ENCODE results near the gene MAML1.
"Not testable (repeated sequence)": the region's sequence is repeated elsewhere in the genome, so short reads cannot be mapped to it uniquely, and the experiment has no call there.

Gene MAML1

DNA sequence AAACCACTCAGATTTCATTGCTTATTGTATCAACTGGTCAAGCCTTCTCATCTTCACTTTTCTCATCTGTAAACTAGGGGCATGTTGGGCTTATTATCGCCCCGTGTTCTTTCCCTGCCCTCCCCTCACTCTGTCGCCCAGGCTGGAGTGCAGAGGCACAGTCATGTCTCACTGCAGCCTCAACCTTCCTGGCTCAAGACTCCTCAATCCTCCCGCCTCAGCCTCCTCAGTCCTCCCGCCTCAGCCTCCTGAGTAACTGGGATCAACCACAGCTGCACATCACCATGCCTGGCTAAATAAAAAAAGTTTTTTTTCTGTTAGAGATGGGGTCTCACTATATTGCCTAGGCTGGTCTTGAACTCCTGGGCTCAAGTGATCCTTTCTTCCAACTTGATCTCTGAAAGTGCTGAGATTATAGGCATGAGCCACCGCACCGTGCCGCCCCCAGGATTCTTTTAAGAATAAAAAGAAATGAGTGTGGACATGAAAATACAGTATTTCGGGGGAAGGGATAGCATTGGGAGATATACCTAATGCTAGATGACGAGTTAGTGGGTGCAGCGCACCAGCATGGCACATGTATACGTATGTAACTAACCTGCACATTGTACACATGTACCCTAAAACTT lies 2.0 kb downstream of the MAML1 start:
- DNase-seq = no peak

DNA sequence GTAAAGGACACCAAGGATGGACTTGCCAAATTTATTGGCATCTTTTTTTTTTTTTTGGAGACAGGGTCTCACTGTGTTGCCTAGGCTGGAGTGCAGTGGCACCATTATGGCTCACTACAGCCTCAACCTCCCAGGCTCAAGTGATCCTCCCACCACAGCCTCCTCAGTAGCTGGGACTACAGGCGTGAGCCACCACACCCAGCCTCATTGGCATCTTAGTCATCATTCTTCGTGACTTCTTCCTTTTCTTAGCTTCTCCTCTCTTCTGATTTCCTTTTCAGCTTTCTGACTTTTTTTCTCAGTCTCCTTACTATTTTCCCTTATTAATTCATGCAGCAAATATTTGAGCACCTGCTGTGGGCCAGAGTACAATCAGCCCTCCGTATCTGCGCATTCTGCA lies 6.1 kb downstream of the MAML1 start:
- DNase-seq = no peak

DNA sequence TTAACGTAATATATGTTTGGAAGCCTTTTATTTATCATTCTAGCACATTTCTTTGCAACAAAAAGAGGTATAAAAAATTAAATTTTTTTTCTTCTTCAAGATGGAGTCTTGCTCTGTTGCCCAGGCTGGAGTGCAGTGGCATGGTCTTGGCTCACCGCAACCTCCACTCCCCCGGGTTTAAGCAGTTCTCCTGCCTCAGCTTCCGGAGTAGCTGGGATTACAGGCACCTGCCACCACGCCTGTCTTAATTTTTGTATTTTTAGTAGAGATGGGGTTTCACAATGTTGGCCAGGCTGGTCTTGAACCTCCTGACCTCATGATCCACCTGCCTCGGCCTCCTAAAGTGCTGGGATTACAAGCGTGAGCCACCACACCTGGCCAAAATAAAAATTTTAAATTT lies 11.5 kb downstream of the MAML1 start:
- DNase-seq = not testable (repeated sequence)

DNA sequence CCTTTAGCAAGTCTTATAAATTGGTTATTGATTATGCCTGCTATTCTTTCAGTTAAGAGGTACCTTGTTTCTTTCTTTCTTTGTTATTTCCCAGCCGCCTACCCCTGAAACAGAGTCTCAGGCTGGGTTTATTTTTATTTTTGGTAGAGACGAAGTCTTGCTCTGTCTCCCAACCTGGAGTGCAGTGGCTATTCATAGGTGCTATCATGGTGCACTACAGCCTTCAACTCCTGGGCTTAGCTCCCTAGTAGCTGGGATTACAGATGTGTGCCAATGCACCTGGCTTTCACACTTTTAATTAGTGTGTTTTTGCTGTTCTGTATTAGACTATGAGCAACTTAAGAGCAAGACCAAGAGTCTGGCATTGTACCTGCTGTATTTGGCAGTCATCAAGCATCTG lies 14.2 kb downstream of the MAML1 start:
- DNase-seq = no peak

DNA sequence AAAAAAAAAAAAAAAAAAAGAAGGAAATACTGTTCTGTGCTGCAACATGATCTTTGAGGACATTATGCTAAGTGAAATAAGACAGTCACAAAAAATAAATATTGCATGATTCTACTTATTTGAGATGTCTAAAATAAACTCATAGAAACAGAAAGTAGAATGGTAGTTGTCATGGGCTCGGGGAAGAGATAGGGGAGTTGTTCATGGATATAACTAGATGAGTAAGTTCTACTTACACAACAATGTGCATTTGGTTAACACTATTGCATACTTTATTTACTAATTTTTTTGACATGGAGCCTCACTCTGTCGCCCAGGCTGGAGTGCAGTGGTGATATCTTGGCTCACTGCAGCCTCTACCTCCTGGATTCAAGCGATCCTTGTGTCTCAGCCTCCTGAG lies 15.2 kb downstream of the MAML1 start:
- no peak for DNase-seq

DNA sequence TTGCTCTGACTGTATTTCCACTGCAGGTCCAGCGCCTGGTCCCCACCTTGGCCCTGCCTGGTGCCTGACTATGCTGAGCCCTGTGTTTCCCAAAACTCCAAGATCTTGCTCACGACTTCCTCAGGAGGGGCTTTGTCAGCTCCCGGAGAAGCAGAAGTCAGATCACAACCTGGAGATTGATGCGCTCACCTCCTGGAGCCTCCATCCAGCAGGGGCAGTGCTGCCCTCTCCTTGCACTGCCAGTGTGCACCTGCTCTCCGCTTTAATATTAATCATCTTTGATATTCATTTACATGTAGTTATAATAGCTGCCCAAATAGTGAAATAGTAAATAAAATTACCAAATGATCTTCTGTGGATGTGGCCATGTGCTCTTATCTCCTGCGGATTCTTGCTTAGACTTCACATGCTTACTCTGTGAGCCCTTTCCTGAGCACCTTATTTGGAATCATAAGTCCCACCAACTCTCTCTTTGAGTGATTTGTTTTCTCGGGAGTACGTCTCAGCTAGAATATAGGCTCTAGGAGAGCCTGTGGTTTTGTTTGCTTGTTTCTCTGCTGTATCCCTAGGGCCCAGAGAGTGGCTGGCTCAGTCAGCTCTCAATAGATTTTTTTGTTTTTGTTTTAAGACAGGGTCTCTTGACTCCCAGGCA lies 17.4 kb downstream of the MAML1 start:
- no peak for DNase-seq

DNA sequence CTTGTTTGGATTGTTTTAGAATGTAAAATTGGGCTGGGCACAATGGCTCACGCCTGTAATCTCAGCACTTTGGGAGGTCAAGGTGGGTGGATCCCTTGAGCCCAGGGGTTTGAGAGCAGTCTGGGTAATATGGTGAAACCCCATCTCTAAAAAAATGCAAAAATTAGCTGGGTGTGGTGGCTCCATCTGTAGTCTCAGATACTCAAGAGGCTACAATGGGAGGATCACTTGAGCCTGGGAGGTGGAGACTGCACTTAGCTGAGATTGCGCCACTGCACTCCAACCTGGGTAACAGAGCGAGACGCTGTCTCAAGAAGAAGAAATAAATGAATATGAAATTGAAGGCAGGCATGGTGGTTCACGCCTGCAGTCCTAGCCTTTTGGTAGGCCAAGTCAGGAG lies 21.3 kb downstream of the MAML1 start:
- no peak for DNase-seq

DNA sequence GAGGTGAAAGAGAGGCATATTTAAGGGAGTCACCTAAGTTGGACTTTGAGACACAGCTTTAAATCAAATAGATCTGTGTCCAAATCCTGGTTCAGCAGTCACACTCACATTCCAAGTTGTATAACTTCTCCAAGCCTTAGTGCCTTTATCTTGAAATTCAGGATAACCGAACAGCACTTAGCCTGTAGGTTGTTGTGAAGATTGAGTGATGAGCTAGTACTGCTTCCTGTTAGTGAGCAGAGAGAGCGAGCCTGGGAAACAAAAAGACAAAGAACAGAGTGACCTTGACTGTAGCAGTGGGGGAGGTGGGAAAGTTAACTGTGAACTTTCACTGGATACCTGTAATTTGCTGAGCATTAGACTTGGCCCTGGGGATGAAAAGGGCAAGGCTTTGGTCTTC lies 22.4 kb downstream of the MAML1 start:
- no peak for DNase-seq

DNA sequence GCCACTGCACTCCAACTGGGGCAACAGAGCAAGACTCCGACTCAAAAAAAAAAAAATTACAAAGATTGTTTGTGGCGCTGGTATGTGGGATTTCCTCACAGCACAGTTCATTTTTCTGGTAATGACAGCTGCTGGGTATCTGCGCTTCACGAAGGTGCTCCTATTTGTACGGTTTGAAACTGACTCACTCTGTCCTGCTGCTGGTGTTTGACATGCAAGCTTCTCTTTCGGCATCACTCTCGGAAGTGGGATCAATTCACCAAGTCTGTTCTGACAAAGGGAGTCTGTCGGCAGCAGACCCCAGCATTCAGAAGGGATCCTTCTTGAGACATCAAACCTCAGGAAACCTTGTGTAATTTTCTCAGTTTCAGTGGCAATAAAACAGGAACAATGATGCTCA lies 26.3 kb downstream of the MAML1 start:
- no peak for DNase-seq

DNA sequence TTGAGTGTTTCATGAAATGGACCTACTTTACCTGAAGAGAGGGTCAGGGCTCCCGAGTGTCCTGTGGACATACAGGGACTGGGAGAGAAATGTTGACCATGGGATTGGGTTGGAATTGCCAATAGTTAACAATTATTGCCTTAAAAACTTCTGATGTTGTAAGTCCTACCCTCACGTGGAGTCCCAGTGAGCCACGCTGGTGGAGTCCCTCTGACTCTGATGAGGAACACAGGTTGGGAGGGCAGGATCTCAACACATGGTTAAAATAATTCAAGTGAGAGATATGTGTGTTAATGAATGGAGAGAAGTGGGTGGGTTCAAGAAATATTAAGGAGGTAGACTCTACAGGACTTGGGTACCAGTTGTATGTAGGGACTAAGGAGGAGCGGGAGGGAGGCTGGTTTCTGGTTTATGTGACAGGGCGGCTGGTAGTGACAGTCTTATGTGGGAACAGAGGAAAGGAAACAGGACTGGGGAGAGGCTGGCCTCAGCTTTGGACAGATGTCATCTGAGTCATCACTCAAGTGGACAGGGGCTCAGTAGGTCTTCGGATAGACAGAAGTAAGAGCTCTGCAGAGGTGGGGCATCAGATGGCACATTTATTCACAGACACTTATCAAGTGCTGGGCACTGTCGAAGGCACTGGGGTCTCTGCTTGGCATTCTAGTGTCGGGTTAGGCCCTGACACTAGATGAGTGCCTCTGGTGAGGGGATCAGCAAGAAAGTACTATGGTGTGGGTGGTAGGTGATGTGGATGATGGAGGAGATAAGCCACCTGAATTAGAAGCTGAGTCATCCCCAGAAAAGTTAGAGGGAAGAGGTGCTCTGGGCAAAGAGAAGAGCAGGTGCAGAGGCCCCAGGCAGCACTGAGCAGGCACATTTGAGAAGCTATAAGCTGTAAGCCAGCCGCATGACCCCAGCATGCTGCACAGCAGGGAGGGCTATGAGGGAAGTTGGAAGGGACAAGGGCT lies 27.2 kb downstream of the MAML1 start:
- no peak for DNase-seq

DNA sequence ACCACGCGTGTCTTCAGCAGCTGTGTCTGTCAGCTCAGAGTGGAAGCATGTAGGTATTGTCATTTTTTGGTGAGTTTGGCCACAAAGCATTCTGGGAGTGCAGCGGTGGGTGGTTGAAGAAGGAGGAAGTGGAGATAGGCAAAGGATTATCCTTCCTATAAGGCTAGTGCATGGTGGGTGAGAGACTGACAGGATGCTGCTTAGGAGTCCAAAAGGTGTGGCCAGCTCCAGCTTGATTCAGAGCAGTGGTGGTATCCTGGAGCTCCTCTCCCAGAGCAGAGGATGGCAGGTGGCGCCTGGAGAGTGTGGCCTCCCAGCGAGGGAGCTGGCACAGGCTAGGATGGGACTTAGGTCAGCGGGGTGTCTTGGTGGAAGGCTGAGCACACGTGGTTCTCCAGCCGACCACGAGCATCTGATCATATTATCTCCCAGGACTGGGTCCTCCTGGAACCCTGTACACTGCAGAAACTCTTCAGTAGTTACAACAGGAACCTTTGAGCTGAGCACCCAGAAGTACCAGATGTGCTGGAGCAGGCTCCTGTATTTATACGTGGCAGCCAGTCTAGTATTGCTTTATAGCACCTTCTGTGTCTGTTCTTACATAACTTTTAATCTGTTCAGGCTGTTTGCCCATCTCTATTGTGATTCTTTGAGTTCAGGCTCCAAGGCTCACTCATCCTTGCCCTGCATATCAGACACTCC lies 29.6 kb downstream of the MAML1 start:
- peak; percentile 37 for DNase-seq

DNA sequence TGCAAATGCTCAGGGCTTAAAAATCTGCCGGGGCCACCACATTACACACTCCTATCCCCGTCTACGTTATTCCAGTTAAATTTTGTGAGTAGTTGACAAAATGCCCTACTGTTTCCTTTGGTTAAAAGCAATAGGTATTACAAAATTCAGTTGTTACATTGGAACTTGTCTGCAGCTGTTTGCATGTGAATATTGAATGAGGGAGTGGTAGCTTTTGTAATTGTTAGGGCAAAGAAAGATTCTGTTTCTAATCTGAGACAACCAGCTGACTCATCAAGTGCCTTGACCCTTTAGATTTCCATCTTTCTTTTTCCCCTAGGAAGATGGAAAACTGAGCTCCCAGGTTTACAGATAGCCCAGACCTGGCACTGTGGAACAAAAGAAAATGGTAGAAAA lies 30.2 kb downstream of the MAML1 start:
- peak; percentile 48 for DNase-seq

DNA sequence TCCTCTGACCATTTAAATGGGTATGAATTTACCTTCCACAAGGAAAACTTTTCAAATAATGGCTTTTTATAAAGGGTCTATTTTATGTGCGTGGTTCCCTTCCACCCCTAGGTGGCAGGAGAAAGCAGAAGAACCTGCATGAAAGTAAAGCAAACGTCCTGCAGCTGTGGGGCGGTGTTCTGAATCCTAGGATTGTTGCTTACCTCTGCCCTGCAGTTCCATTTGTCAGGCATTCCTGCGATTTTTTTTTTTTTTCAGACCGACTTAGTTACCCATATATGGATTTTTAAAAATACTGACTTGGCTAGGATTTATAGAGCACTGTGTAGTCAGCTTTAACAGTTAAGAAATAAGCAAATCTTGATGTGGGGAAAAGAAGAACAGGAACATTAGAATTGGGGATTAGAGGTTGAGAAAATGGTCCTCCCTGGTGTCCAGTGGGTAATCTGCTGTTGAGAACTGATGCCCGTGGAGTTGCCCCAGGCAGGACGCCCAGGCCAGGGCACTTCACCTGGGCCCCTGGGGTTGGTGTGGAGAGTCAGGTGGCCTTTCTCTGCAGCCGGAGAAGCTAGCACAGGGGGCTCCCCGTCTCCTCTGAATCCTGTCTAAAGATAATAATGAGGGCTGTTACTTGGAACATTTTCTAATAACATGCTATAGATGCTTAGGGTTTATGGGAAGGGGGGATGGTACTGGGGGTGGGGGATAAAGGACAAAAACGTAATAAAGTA lies 30.8 kb downstream of the MAML1 start:
- peak; percentile 85 for DNase-seq

DNA sequence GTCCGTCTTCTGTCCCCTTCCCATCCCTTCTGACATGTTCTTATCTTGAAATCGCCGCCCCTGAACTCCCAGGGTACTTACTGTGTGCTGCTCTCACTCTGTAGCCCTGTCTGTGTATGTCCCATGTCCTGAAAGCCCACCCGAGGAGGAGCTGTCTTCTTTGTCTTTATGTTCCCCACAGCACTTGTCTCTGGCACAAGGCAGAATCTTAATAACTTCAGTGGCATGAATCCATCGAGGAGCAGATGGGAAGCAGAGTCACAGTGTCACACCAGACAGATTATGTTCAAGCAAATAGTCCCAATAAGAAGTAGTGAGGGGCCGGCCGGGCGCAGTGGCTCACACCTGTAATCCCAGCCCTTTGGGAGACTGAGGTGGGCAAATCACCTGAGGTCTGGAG lies 31.4 kb downstream of the MAML1 start:
- no peak for DNase-seq

DNA sequence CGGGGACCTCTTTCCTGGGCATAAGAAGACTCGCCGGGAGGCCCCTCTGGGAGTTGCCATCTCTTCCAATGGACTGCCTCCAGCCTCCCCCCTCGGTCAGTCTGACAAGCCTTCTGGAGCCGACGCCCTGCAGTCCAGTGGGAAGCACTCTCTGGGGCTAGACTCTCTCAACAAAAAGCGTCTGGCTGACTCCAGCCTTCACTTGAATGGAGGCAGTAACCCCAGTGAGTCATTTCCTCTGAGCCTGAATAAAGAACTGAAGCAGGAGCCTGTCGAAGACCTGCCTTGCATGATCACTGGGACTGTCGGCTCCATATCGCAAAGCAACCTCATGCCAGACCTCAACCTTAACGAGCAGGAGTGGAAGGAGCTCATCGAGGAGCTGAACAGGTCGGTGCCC lies 32.8 kb downstream of the MAML1 start:
- DNase-seq = peak; percentile 84

DNA sequence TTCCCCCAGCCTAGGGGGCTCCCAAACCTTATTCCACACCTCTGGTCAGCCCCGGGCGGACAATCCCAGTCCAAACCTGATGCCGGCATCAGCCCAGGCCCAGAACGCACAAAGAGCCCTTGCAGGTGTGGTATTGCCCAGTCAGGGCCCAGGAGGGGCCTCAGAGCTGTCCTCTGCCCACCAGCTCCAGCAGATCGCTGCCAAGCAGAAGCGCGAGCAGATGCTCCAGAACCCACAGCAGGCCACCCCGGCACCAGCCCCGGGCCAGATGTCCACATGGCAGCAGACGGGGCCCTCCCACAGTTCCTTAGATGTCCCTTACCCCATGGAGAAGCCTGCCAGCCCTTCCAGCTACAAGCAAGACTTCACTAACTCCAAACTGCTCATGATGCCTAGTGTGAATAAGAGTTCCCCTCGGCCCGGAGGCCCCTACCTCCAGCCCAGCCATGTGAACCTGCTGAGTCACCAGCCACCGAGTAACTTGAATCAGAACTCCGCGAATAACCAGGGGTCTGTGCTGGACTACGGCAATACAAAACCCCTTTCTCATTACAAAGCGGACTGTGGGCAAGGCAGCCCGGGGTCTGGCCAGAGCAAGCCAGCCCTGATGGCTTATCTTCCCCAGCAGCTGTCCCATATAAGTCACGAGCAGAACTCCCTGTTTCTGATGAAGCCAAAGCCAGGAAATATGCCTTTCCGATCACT lies 33.6 kb downstream of the MAML1 start:
- peak; percentile 53 for DNase-seq

DNA sequence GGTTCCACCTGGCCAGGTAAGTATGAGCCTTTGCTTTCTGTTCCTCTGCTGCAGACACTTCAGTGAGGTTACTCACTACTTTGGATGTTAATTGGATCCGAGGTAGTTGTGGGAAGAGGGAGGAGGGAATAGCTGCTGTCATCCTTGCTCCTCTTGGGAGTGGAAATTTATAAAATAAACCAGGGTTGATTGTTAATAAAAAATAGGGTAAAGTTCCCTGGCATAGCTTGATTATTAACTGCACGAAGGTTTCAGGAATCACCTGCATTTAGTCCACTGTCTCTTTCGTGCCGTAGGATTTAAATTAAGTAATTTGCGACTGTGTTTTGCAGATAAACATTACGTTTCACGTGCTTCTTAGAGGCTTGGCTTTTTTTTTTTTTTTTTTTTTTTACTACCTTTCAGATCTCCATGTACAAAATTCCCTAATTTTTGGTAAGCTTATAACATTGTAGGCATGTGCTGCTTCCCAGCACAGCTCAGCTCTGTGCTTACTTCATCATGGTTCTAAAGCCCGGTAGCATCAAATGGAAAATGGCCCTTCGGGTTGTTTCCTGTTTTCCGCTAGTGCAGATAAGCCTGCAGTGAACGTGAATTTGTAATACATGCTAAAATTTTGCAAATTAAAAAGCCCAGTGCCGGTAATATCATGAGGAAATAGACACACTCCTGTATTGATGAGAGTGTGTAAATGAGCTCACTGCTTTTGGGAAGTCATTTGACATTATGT lies 34.3 kb downstream of the MAML1 start:
- no peak for DNase-seq

DNA sequence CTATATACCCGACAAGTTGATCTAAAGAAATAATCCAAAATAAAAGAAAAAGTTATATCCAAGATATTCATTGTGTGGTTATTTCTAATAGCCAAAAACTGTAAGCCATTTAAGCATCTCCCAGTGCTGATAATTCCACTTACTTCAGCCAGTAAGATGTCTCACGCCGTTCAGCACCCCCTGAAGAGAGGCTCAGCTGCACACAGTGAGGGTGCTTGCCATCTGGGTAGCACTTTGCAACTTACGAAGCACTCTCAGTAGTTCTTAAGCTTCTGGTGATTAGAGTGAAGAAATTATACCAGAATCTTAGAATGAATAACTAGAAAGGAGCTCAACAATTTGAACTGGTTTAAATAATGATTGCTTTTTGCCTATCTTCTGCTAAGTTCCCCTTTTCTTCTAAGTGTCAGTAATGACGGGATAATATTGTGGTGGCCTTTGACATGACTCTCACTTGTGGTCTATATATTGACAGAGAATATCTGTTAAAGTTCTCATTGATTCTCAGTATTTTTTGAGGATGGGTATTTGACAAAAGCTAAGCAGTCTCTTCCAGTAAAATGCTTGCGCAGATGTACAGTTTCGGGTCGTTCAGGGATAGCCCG lies 35.0 kb downstream of the MAML1 start:
- DNase-seq = no peak

DNA sequence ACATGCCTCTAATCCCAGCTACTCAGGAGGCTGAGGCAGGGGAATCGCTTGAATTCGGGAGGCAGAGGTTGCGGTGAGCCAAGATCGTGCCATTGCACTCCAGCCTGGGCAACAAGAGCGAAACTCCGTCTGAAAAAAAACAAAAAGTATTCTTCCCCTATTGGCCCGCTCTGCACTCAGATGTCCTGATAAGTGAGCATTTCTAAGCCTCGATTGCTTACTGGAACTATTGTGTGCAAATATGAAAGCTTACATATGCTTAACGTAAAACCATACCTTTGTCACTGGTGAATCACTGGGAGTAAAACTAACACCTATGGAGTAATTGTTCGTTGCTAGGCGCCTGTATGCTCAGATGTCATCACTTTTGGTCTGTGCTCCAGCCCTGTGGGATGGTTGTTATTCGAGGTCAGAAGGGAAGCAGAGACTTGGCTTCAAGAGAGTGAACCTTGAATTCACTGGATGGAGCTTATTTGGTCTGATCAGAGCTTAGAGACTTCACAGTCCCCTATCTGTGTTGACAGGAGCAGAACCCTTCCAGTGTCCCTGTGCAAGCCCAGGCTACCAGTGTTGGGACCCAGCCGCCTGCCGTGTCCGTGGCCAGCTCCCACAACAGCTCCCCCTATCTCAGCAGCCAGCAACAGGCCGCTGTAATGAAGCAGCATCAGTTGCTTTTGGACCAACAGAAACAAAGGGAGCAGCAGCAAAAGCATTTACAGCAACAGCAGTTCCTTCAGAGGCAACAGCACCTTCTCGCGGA lies 35.9 kb downstream of the MAML1 start:
- DNase-seq = no peak

DNA sequence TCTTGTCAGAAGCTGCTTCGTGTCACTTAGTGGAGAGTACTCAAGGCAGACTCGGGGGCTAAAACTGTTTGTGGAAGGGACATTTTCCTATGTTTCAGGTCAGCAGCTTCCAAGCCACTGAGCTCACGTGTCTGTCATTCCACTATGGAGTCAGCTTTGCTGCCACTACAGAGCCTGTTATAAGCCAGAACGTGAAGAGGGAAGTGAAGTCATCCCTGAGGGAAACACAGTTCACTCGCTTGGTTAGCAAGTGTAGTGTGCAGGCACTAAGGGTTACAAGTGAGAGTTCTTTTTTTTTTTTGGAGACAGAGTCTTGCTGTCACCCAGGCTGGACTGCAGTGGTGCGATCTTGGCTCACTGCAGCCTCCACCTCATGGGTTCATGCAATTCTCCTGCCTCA lies 36.6 kb downstream of the MAML1 start:
- DNase-seq = no peak

All from fibroblast of skin of right biceps (primary cell).